ENCODE results near the gene LIMS4. TPM values are rescaled to one million over a fixed set of nuclear protein-coding genes. Genes with fewer than 3 reads are reported as not detected.
"Not testable (repeated sequence)": the region's sequence is repeated elsewhere in the genome, so short reads cannot be mapped to it uniquely, and the experiment has no call there.

Gene LIMS4
- 1 to 10 TPM in 3 of 4 donors, under 1 TPM in 1; 0.46 to 1.5 (median 1.4) TPM for polyA plus RNA-seq (ENCODE audit: insufficient read length in 4 of 4)

GRCh38 chr2:110472171-110473058 lies at the start of gene LIMS4:
Gene LIMS4, minus strand, starts transcription at chr2:110472816. Its CDS starts 38 bp downstream, at chr2:110472778.
- not testable (repeated sequence) for DNase-seq (ENCODE audit: low read depth in 4 of 4, low spot score in 3 of 4)

DNA sequence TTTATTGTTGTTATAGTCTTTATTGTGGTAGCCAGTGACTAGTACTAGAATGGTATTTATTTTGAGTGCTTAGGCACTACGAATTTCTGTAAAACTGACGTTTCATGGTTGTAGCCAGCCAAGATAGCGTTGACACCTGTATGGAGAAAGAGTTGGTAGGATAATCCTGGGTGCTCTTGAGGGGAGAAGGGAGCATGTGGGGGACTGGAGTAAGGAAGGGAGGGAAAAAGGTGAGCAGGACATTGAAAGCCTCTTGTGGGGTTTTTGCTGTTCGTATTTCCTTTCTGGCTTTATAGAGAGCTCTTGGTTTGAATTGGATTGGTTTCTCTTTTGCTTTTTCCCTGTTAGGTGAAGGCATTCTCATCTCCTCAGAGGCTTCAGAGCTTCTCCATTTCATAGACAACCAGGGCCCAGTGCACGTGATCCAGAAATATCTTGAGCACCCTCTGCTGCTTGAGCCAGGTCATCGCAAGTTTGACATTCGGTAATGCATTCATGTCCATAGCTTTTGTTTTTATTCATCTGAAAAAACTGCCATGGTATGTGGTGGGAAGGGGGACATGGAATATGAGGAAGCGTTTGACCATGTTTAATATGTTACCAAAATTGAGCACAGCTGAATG lies 27.2 kb upstream of the LIMS4 start:
- not testable (repeated sequence) for DNase-seq (ENCODE audit: low read depth in 4 of 4, low spot score in 3 of 4)

GRCh38 chr2:110496027-110496426 lies 23.4 kb upstream of the LIMS4 start:
- DNase-seq (ENCODE audit: low read depth in 4 of 4, low spot score in 3 of 4): not testable (repeated sequence)

- not testable (repeated sequence) for DNase-seq (ENCODE audit: low read depth in 4 of 4, low spot score in 3 of 4)
Observed at GRCh38 chr2:110494488-110494887, 21.9 kb upstream of the LIMS4 start.

DNA sequence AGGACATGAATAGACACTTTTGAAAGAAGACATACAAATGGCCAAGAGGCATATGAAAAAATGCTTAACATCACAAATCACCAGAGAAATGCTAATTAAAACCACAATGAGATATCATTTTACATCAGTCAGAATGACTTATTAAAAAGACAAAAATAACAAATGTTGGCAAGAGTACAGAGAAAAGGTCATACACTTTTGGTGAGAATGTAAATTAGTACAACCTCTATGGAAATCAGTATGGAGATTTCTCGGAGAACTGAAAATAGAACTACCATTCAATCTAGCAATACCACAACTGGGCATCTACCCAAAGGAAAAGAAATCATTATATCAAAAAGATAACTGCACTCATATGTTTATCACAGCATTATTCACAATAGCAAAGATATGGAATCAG lies 16.4 kb upstream of the LIMS4 start:
- DNase-seq (ENCODE audit: low read depth in 4 of 4, low spot score in 3 of 4): not testable (repeated sequence)

- DNase-seq (ENCODE audit: low read depth in 4 of 4, low spot score in 3 of 4): not testable (repeated sequence)
Observed at GRCh38 chr2:110482697-110483096, 10.1 kb upstream of the LIMS4 start.

DNA sequence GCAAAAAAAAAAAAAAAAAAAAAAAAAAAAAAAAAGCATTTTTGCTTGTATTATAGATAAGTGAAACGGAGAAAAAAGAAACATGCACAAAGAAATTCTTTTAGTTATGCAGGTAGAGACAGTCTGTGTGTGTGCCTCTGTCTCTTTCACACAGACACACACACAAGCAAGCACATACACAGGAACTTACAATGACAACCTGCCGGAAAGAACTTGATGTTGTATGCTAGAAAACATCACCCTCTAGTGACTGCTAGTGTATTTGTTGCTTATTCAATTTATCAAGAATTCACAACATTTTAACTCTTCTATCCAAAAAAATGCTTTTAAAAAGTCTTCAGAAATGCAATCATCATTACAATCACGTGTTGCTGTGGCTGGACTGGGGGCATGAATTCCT lies 8.6 kb upstream of the LIMS4 start:
- not testable (repeated sequence) for DNase-seq (ENCODE audit: low read depth in 4 of 4, low spot score in 3 of 4)

DNA sequence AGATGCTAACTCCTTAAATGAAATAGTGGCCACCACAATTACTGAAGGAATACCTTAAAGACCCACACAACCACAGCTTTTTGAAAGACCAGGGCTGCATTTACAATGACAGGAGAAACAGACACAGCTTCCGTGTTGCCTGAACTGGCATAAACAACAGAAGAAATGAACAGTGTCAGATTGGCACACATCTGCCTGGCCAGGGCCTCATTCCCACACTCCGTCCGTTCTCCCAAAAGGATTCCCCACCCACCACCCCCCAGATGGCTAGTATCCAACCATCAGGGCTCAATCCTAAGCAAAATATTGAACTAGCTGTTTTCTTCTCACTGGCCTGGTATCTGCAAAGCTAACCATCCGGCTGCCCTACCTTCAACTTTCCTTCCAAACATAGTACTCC lies 7.5 kb upstream of the LIMS4 start:
- not testable (repeated sequence) for DNase-seq (ENCODE audit: low read depth in 4 of 4, low spot score in 3 of 4)

DNA sequence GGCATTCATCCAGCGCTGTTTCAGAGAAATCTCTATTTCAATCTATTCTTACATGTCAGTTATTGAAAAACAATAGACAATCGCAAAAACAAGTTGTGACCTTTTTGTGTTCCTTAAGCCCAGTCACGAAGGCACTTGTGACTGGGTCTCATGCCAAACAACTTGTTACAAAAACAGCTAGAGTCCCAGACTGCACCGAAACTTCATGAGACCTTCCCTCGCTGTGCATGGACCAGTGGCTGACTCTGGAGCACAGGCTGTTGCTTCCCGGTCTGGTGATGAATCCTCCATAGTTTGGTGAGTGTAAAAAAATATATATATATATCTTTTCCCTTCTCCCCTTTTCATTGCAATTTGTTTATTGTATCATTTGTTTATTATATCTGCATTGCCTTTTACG lies 4.8 kb upstream of the LIMS4 start:
- not testable (repeated sequence) for DNase-seq (ENCODE audit: low read depth in 4 of 4, low spot score in 3 of 4)

DNA sequence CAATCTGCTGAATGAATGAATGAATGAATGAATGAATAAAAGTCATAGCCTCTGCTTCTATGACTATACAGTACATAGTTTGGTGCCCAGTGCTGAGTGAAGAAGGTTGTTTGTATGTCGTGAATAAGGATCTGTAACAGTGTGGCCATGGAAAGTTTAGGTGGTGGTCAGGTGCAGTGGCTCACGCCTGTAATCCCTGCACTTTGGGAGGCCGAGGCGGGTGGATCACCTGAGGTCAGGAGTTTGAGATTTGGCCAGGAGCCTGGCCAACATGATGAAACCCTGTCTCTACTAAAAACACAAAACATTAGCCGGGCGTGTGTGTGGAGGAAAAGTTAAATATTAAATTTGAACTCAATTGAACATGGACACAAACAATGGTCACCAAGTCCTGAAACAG lies 4.3 kb upstream of the LIMS4 start:
- not testable (repeated sequence) for DNase-seq (ENCODE audit: low read depth in 4 of 4, low spot score in 3 of 4)

- DNase-seq (ENCODE audit: low read depth in 4 of 4, low spot score in 3 of 4): not testable (repeated sequence)
Observed at GRCh38 chr2:110475627-110476359, 3.2 kb upstream of the LIMS4 start.

- not testable (repeated sequence) for DNase-seq (ENCODE audit: low read depth in 4 of 4, low spot score in 3 of 4)
Observed at GRCh38 chr2:110474898-110475297, 2.3 kb upstream of the LIMS4 start.

GRCh38 chr2:110473059-110473358 lies 393 bp upstream of the LIMS4 start:
- DNase-seq (ENCODE audit: low read depth in 4 of 4, low spot score in 3 of 4): not testable (repeated sequence)

DNA sequence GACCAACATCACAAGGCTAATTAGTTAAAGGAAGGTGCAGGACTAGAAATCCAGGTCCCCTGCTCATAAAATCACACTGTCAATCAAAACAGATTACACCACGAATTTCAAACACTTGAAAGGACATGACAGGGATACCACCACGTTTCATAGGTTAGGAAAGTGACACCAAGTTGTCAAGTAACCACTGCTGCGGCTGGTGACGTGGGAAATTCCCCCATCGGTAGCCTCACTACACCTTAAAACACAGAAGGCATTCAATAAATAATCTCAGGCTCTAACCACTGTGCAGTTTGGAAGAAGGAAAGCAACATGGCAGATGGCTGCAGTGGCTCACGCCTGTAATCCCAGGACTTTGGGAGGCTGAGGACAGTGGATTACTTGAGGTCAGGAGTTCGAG lies 3.7 kb downstream of the LIMS4 start:
- not testable (repeated sequence) for DNase-seq (ENCODE audit: low read depth in 4 of 4, low spot score in 3 of 4)

GRCh38 chr2:110465312-110465711 lies 7.3 kb downstream of the LIMS4 start:
- not testable (repeated sequence) for DNase-seq (ENCODE audit: low read depth in 4 of 4, low spot score in 3 of 4)

- not testable (repeated sequence) for DNase-seq (ENCODE audit: low read depth in 4 of 4, low spot score in 3 of 4)
Observed at GRCh38 chr2:110462458-110462857, 10.2 kb downstream of the LIMS4 start.

GRCh38 chr2:110460318-110460717 lies 12.3 kb downstream of the LIMS4 start:
- not testable (repeated sequence) for DNase-seq (ENCODE audit: low read depth in 4 of 4, low spot score in 3 of 4)

- not testable (repeated sequence) for DNase-seq (ENCODE audit: low read depth in 4 of 4, low spot score in 3 of 4)
Observed at GRCh38 chr2:110457214-110457590, 15.4 kb downstream of the LIMS4 start.

- not testable (repeated sequence) for DNase-seq (ENCODE audit: low read depth in 4 of 4, low spot score in 3 of 4)
Observed at GRCh38 chr2:110456291-110457213, 16.1 kb downstream of the LIMS4 start.

DNA sequence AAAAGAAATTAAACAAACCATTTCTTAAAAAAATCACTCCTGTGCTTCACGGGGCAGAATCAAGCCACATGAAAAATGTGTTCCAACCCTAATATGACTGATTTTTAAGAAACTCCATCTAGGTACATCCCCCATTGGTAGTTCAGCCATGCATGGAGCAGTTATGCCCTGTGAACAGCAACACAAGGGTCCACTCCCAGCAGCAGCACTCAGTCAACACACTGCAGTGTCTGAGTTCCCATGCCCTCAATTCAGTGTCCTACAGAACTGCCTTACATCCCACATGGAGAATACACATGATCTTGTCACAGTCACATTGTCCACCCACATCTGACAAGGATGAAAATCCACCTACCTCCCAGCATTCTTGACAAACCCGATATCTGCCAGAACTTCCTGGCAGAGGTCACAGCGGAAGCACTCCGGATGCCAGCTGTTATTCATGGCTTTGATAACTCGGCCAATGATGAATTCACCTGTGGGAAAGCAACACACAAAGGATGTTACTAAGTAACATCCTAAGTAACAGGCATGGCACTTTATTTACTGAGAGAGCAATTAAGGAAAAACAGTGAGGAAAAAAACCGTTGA lies 17.4 kb downstream of the LIMS4 start:
- not testable (repeated sequence) for DNase-seq (ENCODE audit: low read depth in 4 of 4, low spot score in 3 of 4)
